Measurements from ENCODE around the gene RPP40. TPM values are rescaled to one million over a fixed set of nuclear protein-coding genes. Genes with fewer than 3 reads are reported as not detected.
"Not testable (repeated sequence)": the region's sequence is repeated elsewhere in the genome, so short reads cannot be mapped to it uniquely, and the experiment has no call there.

The RPP40 gene
- total RNA-seq, 2 donors from 2014 or later: 4.1 to 5.5 TPM

GRCh38 chr6:5034736-5035135 lies 30.9 kb upstream of the RPP40 start:
- intact Hi-C loops (cut with DNase I): no loop called here

GRCh38 chr6:5034328-5034727 lies 30.5 kb upstream of the RPP40 start:
- intact Hi-C loops (cut with DNase I): no loop called here
- no peaks in the 10 kb centered on the region for H3K4me1 ChIP-seq (replicated peaks)
- no peak for TF ChIP-seq POLR2A (IDR thresholded peaks at IDR 0.05)
- H3K4me3 ChIP-seq: no peak overlapping the region
- DNase-seq (ENCODE audit: low spot score): no peak
- no peak overlapping the region for H3K27ac ChIP-seq
- H3K27me3 ChIP-seq (replicated peaks; ENCODE audit: insufficient read depth): no peaks in the 10 kb centered on the region
- H3K9me3 ChIP-seq: no peaks in the 10 kb centered on the region
- 51% methylated on average over 7 of the region's 7 CpGs for WGBS
- H3K36me3 ChIP-seq: no peaks in the 10 kb centered on the region

More at GRCh38 chr6:5034736-5035135, 30.9 kb upstream of the RPP40 start:
- Histone ChIP-seq H3K36me3 (no peaks in the 10 kb centered on the region), H3K27me3 (replicated peaks; ENCODE audit: insufficient read depth) (no peaks in the 10 kb centered on the region), H3K9me3 (no peaks in the 10 kb centered on the region), H3K4me3 (no peak overlapping the region), H3K4me1 (replicated peaks) (no peaks in the 10 kb centered on the region), H3K27ac (no peak overlapping the region)
- peak; percentile 66 for DNase-seq (ENCODE audit: low spot score)
- TF ChIP-seq POLR2A (IDR thresholded peaks at IDR 0.05) (no peak), POLR2AphosphoS5 (IDR thresholded peaks at IDR 0.05) (peak; percentile 49), CTCF (IDR thresholded peaks at IDR 0.05) (no peak)
- WGBS: 45% methylated on average over 6 of the region's 7 CpGs

GRCh38 chr6:5033214-5033904 lies 29.5 kb upstream of the RPP40 start:
- H3K9me3 ChIP-seq; DNase-seq (ENCODE audit: low spot score); H3K27me3 ChIP-seq (replicated peaks; ENCODE audit: insufficient read depth); H3K27ac ChIP-seq; H3K36me3 ChIP-seq; intact Hi-C loops (cut with DNase I); H3K4me3 ChIP-seq; H3K4me1 ChIP-seq (replicated peaks): not testable (repeated sequence)
- WGBS: 67% methylated on average over 9 of the region's 14 CpGs

GRCh38 chr6:5032706-5033105 lies 28.9 kb upstream of the RPP40 start:
- H3K36me3 ChIP-seq; H3K9me3 ChIP-seq; H3K27ac ChIP-seq; H3K4me1 ChIP-seq (replicated peaks); intact Hi-C loops (cut with DNase I); DNase-seq (ENCODE audit: low spot score); H3K4me3 ChIP-seq; H3K27me3 ChIP-seq (replicated peaks; ENCODE audit: insufficient read depth): not testable (repeated sequence)
- WGBS: 64% methylated on average over 13 of the region's 13 CpGs

GRCh38 chr6:5031150-5031549 lies 27.3 kb upstream of the RPP40 start:
- no peak for DNase-seq (ENCODE audit: low spot score)
- no peak overlapping the region for H3K27ac ChIP-seq
- no peaks in the 10 kb centered on the region for H3K9me3 ChIP-seq
- intact Hi-C loops (cut with DNase I): no loop called here
- no peaks in the 10 kb centered on the region for H3K27me3 ChIP-seq (replicated peaks; ENCODE audit: insufficient read depth)
- no peaks in the 10 kb centered on the region for H3K36me3 ChIP-seq
- H3K4me3 ChIP-seq: no peak overlapping the region
- TF ChIP-seq POLR2AphosphoS5 (IDR thresholded peaks at IDR 0.05): no peak
- TF ChIP-seq CTCF (IDR thresholded peaks at IDR 0.05): no peak
- no peak for TF ChIP-seq POLR2A (IDR thresholded peaks at IDR 0.05)
- 97% methylated on average over 6 of the region's 6 CpGs for WGBS
- no peaks in the 10 kb centered on the region for H3K4me1 ChIP-seq (replicated peaks)

- peak; percentile 48 for DNase-seq (ENCODE audit: low spot score)
Observed at GRCh38 chr6:5030596-5031136, 26.8 kb upstream of the RPP40 start.

More at GRCh38 chr6:5030596-5031136, 26.8 kb upstream of the RPP40 start:
- intact Hi-C loops (cut with DNase I): no loop called here
- Histone ChIP-seq H3K4me1 (replicated peaks) (no peaks in the 10 kb centered on the region), H3K36me3 (no peaks in the 10 kb centered on the region), H3K27ac (no peak overlapping the region), H3K4me3 (no peak overlapping the region), H3K27me3 (replicated peaks; ENCODE audit: insufficient read depth) (no peaks in the 10 kb centered on the region), H3K9me3 (no peaks in the 10 kb centered on the region)
- 35% methylated on average over 13 of the region's 13 CpGs for WGBS
- peak in 3 of 4 experiments; percentile 52 to 60 (median 52) for TF ChIP-seq CTCF (IDR thresholded peaks at IDR 0.05)
- TF ChIP-seq POLR2AphosphoS5 (IDR thresholded peaks at IDR 0.05): peak; percentile 42
- TF ChIP-seq POLR2A (IDR thresholded peaks at IDR 0.05): no peak

Measured in prostate gland (tissue), 2 donors.